ENCODE data around the gene ASCC3.

ASCC3 gene

GRCh38 chr6:100565439-100566104 lies 315.6 kb downstream of the ASCC3 start:
- no peak for DNase-seq

- DNase-seq, result no peak
Observed at GRCh38 chr6:100559859-100560258, 321.3 kb downstream of the ASCC3 start.

- DNase-seq, result no peak
Observed at GRCh38 chr6:100554228-100554627, 326.9 kb downstream of the ASCC3 start.

GRCh38 chr6:100553243-100553642 lies 327.9 kb downstream of the ASCC3 start:
- DNase-seq, result no peak

- no peak for DNase-seq
Observed at GRCh38 chr6:100549406-100550167, 331.5 kb downstream of the ASCC3 start.

GRCh38 chr6:100538086-100538485 lies 343.0 kb downstream of the ASCC3 start:
- no peak for DNase-seq

GRCh38 chr6:100518588-100518987 lies 362.5 kb downstream of the ASCC3 start:
- DNase-seq, result no peak

- no peak for DNase-seq
Observed at GRCh38 chr6:100517633-100518032, 363.5 kb downstream of the ASCC3 start.

- no peak for DNase-seq
Observed at GRCh38 chr6:100517106-100517505, 364.0 kb downstream of the ASCC3 start.

- no peak for DNase-seq
Observed at GRCh38 chr6:100514660-100515059, 366.5 kb downstream of the ASCC3 start.

- DNase-seq, result no peak
Observed at GRCh38 chr6:100512203-100512862, 368.8 kb downstream of the ASCC3 start.

GRCh38 chr6:100509101-100509500 lies 372.0 kb downstream of the ASCC3 start:
- no peak for DNase-seq

- DNase-seq, result no peak
Observed at GRCh38 chr6:100506651-100507050, 374.5 kb downstream of the ASCC3 start.

- DNase-seq, result no peak
Observed at GRCh38 chr6:100504786-100505737, 376.1 kb downstream of the ASCC3 start.

GRCh38 chr6:100503043-100503705 lies 378.0 kb downstream of the ASCC3 start:
- DNase-seq, result no peak

- DNase-seq, result no peak
Observed at GRCh38 chr6:100493206-100493888, 387.8 kb downstream of the ASCC3 start.

- no peak for DNase-seq
Observed at GRCh38 chr6:100491952-100492670, 389.0 kb downstream of the ASCC3 start.

- DNase-seq, result no peak
Observed at GRCh38 chr6:100490065-100490464, 391.1 kb downstream of the ASCC3 start.

- no peak for DNase-seq
Observed at GRCh38 chr6:100488244-100488643, 392.9 kb downstream of the ASCC3 start.

- DNase-seq, result no peak
Observed at GRCh38 chr6:100487638-100488037, 393.5 kb downstream of the ASCC3 start.

- DNase-seq, result no peak
Observed at GRCh38 chr6:100485268-100485667, 395.9 kb downstream of the ASCC3 start.
